GM12892 (cell line): ENCODE data around the gene NXPH4.
A peak's percentile ranks its signal among the peaks of the same experiment; 100 is the strongest.

Source experiments
- DNase-seq: peaks from one replicate; pipeline ENCODE4 v3.0.0; 2011; ENCODE audit not compliant: insufficient read length
- FAIRE-seq: peaks from 2 replicates; lab custom pipeline; 2011; peaks lifted over from hg19 to GRCh38; lab: Jason Lieb, UNC
- POLR2A ChIP-seq: IDR thresholded peaks from 2 replicates; pipeline ENCODE4 v1.6.1; 2011; ENCODE audit warnings: low read depth, low read length, control low read depth
- POLR2AphosphoS5 ChIP-seq: IDR thresholded peaks from 2 replicates; pipeline ENCODE4 v1.6.1; 2011; ENCODE audit warnings: low read depth, low read length, control low read depth
- TAF1 ChIP-seq: IDR thresholded peaks from 2 replicates; pipeline ENCODE4 v1.6.1; 2011; ENCODE audit warnings: low read depth, mild to moderate bottlenecking, control low read depth, low read length, borderline replicate concordance

The NXPH4 gene

GRCh38 chr12:57215668-57216013 lies 953 bp upstream of the NXPH4 start:
- FAIRE-seq = peak; percentile 90
- DNase-seq = no peak
- no peak for TF ChIP-seq POLR2AphosphoS5
- TF ChIP-seq POLR2A = no peak
- TF ChIP-seq TAF1 = no peak

DNA sequence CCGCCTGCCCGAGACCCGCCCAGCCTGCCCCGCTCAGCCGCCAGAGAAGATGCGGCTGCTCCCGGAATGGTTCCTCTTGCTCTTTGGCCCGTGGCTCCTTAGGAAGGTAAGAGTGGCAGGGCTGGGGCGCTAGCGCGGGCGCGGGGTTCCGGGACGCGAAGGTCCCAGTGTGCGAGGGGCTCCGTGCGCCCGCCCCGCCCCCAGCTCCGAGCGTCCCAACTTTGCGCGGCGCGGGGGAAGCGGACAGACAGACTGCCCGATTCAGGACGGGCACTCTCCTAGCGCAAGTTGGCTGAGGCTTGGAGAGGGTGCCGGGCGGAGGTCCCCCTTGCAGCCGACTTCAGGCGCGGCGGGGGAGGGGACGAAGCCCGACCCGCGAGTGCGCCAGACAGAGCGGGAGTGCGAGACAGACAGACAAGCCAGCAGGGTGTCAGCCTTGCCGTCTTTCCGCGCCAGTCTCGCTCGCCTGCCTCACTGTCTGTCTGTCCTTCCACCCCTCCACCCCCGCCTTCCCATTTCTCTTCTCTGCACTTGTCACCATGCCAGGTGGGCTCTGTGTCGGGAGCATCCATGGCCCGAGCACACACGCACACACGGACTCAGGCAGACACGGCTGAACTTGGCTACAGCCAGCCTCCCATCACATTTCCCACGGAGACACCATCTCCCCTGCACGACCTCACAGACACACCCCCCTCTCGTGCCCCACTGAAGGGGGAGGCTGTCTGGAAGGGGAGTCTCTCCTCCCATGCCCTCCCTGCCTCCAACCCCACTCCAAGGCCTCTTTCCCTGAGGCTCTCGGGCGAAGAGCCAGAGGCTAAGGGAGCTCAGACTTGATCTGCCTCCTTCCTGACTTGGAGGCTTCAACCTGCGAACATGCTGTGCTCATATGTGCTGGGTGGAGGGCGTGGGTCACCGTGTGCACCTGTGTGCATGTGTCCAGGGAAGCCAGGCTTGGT lies 606 bp downstream of the NXPH4 start:
- DNase-seq = no peak
- no peak for FAIRE-seq
- TF ChIP-seq TAF1 (no peak), POLR2AphosphoS5 (no peak), POLR2A (no peak)

DNA sequence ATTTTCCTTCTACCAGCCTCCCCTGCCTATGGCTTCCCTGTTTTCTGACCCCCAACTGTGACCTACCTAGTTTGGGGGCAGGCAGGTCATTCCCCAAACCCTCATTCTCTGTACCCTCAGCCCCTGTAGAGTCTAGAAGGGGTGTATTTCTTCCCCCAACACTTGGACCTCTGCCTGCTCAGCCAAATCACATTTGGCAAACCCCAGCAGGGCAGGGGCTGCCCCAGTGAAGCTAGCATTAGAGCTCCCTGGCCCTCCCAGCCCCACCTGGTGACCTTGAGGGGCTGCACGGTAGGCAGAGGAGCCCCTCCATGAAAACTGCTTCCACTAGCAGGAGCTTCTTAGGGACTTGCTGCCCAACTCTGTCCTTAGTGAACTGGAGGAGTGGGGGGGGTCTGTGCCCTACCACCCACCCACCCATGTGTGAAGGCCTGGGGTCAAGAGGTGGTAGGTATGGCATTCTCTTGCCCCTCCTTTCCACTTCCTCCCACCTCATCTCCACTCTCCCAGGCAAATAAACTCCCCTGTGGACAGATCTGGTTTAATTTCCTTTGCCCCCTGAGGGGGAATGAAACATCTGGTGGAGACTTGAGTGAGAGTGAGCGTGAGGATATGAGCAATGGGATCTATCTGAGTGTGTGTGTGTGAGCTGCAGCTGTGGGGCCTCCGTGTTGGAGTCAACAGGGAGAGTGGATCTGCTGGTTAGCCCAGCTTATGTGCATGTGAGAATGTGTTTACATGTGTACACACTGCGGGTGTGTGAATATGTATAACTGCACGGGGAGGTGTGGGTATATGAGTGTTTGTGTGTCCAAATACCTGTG lies 1.6 kb downstream of the NXPH4 start:
- DNase-seq = no peak

GRCh38 chr12:57219205-57219992 lies 2.8 kb downstream of the NXPH4 start:
- FAIRE-seq = no peak
- no peak for TF ChIP-seq TAF1
- no peak for TF ChIP-seq POLR2A
- TF ChIP-seq POLR2AphosphoS5 = no peak
- no peak for DNase-seq

More for the DNA sequence above, 1.6 kb downstream of the NXPH4 start:
- no peak for TF ChIP-seq POLR2A
- TF ChIP-seq TAF1 = no peak
- no peak for TF ChIP-seq POLR2AphosphoS5
- no peak for FAIRE-seq

- no peak for DNase-seq
- TF ChIP-seq TAF1 (no peak), POLR2A (no peak), POLR2AphosphoS5 (no peak)
- no peak for FAIRE-seq
These were observed 3.6 kb downstream of the NXPH4 start for GRCh38 chr12:57219993-57220754.

- FAIRE-seq = no peak
These were observed 4.2 kb downstream of the NXPH4 start for GRCh38 chr12:57220770-57221168.

DNA sequence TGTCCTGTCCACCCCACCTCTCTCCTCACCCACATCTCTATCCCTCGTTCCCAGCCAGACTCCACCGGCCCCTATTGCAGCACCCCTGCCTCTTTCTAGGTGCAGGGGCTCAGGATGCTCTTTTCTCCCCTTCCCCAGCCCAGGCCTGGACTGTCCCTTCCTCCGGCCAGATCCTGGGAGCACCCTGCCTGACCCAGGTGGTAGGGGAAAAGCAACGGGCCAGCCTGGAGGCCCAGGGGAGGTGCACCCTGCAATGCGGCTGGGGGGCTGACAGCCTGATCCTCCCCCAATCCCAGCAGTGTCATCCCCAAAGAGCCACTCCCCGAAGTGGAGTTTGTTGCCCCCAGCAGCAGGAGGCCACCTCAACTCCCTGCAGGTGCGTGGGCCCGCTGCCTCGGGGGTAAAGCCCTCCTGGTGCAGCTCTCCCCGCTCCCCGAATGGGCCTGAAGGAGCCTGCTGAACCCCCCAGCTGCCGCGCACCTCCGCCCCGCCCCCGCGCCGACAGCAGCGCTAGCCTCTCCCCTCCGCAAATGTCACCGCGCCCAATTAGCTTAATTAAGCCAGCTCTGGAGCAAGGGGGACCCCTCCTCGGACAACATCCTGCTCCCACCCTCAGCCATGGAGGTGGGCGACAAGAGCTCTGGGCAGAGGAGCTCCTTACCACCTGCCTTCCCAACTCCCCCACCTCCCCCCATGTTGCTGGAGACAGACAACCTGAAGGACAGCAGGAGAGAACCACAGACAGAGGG lies 4.7 kb downstream of the NXPH4 start:
- FAIRE-seq (no peak), DNase-seq (no peak)
- TF ChIP-seq POLR2AphosphoS5 = no peak
- no peak for TF ChIP-seq POLR2A
- TF ChIP-seq TAF1 = no peak

More at GRCh38 chr12:57220770-57221168, 4.2 kb downstream of the NXPH4 start:
- TF ChIP-seq POLR2A (no peak), POLR2AphosphoS5 (no peak), TAF1 (no peak)
- no peak for DNase-seq

DNA sequence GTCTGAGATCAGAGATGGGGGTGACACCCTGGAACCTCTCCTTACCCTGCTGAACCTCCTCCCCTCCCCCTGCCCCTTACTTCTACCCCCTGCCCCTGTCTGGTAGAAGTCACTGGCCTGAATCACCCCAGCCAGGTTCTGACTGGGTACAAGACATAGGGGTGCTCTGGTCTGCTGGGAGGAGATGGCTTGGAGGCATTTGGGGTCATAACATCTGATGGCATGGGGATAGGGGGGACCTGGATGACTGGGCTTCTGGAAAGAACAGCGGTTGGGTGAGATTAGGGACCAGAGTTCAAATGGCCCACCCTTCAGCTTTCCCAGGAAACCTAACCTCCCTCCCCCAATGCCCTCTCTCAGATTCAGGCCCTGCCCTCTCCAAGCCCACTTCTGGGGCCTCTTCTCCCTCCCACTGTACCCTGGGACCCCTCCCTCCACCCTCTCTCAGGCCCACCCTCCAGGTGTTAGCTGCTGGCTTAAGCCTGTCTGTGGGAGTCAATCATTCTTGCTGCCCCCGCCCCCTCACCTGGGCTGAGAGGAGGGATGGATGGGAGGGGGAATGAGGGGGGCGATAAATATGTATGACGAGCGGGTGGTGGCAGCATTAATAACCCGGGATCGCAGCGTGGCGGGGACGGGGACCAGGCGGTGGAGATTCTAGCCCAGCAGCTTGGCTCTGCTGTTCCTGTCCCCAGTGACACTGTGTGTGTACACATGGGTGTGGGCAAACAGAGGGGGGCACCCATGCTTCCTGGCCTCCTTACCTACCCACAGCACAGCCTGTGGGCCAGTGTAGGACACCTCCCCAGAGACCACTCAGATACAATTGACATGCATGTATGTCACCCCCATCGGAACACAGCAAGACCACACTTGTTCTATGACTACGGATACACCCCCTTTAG lies 5.9 kb downstream of the NXPH4 start:
- DNase-seq (no peak), FAIRE-seq (no peak)
- TF ChIP-seq TAF1 (no peak), POLR2A (no peak), POLR2AphosphoS5 (no peak)
